Activated CD4-positive, alpha-beta T cell treated with anti-CD3 and anti-CD28 coated beads for 48 hours (primary cell): ENCODE data around the gene NSF.
"Not testable (repeated sequence)": the region's sequence is repeated elsewhere in the genome, so short reads cannot be mapped to it uniquely, and the experiment has no call there.

Source experiments
- DNase-seq: peaks from one replicate; pipeline ENCODE4 v3.0.0-alpha.2; 2020

Gene NSF

DNA sequence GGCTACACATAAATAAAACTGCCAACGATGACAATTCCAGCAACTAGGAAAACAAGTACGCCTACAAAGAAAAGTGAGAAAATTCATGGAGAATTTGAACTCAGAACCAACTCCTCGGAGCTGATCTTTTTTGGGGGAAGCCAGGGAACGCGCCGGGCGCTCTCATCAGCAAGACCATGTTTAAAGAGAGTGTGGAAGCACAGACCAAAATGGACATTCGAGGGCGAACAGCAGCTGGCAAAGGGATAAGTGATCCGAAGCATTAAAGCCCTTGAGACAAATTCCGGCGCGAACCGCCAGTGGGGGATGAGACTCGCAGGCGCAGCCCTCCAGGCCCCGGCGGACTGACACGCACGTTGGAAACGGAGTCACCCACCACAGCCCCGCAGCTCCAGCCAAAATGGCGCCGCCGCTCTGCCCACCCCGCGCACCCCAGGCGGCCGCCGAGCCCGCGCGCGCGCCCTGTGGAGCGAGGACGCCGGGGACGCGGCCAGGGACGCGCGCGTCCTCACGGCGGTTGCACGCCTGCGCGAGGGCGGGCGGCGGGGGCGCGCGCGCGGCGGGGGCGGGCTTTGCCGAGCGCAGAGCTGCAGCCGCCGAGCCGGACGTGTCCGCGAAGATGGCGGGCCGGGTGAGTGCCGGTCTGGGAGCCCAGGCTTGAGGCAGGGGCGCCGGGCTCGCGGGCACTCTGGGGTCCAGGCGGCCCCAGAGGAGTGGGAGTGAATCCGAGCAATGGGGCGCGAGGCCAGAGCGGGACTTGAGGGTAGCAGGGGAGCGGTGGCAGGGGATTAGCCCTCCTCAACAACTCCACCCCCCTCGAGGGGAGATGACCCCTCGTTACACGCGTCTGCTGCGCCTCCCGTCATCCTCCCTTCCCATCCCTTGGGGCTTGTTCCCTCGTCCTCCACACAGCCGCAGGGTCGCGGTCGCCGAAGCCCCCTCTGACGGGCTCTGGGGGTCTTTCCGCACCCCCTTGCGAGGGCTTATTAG is at the start of gene NSF:
NSF (plus strand) TSS at position 513 of the 990 bp plus-strand sequence; CDS start at position 620, 107 bp downstream.
- not testable (repeated sequence) for DNase-seq

DNA sequence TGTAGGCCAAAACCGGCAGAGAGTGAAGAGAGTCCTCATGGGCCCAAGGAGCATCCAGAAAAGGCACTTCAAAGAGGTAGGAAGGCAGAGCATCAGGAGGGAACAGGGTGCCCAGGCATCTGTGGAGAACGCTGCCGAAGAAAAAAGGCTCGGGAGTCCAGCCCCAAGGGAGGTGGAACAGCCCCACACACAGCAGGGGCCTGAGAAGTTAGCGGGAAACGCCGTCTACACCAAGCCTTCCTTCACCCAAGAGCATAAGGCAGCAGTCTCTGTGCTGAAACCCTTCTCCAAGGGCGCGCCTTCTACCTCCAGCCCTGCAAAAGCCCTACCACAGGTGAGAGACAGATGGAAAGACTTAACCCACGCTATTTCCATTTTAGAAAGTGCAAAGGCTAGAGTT is 41.9 kb upstream of the NSF start:
- DNase-seq: not testable (repeated sequence)

DNA sequence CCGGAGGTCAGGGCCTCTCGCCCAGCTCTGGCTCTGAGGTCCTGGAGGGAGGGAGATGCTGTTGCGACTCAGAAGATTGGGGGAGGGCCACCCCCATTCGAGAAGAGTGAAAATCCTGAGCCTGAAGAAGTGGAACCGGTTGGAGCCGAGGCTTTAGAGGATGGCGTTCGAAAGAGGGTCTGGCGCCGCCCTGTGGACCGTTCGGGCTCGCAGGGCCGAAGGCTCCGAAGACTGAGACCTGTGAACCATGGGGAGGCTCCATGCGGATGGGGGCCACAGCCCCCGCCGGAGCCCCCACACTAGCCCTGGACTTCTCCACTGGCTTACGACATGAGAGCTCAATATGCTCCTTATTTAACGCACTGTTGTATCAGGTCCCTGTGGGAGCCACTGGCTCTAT is 31.3 kb upstream of the NSF start:
- not testable (repeated sequence) for DNase-seq

DNA sequence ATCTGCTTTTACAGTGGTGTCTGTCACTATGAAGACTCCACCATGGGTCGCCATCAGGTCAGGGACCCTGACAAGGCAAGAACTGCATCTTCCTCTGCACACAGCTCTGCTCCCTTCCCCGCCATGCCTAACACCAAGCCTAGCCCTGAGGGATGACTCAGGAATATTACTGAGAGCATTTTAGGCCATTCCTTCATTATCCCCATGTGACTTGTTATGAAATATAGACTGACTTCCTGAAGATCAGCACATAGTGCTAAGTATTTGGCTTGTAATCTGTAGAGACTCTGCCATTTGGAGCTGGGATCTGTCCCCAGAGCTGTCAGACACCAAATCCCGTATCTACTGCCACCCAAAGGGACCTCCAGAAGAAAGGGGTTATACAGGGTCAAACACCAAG is 30.4 kb upstream of the NSF start:
- not testable (repeated sequence) for DNase-seq

DNA sequence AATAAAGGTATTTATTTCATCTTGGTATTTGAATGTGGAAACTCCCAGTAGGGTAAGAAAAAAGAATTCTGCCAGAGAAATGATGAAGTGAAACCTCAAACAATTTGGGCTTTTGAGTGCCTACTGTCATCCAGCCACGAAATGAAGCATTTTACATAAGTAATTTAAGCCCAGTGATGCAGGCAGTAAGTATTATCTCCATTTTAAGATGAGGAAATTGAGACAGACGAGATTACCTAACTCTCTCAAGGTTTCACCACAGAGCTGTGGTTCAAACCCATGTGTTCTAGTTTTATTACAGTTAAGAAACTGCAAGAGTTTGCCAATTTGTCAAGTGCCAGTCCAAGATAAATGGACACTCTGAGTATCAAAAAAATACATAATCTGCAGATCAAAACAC is 24.2 kb upstream of the NSF start:
- DNase-seq: not testable (repeated sequence)

DNA sequence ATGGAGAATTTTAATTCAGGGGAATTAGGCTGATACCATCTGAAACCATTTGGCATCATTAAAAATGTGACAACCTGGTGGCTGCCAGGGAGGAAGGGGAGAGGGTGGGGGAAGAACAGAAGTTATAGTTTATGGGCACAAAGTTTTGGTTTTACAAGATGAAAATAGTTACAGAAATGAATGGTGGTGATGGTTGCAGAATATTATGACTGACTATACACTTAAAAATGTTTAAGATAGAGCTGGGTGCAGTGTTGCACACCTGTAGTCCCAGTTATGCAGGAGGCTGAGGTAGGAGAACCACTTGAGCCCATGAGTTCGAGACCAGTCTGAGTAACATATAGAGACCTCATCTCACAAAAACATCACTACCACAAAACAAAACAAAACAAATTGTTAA is 23.5 kb upstream of the NSF start:
- not testable (repeated sequence) for DNase-seq

DNA sequence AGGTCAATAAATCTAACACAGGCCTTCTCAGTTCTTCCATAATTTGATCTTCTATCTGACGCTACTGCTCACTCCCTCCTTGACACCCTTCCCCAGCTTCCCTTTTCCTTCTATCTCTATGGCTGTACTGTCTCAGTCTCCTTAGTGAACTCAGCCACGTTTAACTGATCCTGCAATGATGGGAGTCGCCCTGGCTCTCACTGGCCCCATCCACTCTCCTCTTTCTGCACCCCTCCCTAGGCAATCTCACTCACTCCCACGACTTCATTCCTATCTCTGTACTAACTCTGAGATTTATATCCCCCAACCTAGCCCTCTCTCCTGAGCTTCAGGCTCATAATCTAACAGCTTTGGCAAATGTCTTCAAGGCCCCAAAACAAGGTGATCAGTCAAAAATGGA is 18.7 kb upstream of the NSF start:
- DNase-seq: not testable (repeated sequence)

DNA sequence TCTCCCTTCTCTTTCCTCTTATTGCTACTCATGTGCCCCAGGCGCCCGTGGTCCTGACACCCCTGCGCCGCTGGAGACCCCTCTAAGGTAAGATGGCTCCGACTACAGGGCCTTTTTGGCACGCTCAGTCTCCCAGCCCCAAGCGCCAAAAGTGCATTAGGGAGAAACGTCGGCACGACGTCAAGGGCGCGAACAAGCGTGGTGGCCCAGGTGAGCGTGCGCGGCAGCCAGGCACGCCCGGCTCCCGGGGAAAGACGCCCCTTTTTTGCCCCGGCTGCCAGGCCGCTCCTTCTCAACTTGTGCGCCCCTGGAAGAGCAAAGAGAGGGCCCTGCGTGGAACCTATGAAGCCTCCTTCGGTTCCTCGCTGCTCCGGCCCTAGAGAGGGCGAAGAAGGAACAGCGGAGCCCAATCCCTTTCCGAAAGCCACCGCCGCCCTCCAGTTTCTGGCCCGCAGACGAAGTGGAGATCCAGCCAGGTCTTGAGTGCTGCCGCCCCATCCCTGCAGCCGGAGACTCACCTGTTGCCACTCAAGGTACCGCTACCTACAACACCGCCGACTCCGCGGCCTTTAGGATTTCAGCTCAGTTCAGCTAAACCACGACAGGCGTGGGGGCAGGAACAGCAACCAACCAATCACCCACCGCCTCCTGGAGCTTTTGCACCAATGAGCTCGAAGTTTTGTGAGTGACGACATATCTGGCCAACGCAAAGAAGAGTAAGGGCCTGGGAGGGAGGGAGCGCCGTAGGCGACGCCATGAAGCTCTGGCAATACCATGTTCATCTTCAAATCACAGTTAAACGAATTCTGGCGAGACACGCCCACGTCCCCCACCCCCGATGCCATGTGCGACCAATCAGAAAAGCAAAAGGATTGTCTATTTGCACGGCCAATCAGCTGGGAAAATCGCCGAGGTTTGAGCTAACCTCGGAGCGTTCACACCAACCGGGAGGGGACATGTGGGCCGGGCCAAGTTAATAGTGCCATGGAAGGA is 11.1 kb upstream of the NSF start, which contains the start of gene ARL17A:
ARL17A (minus strand) TSS at position 609 of the 993 bp plus-strand sequence. CDS start 3,369 bp downstream, outside the sequence.
- DNase-seq: peak; percentile 84

DNA sequence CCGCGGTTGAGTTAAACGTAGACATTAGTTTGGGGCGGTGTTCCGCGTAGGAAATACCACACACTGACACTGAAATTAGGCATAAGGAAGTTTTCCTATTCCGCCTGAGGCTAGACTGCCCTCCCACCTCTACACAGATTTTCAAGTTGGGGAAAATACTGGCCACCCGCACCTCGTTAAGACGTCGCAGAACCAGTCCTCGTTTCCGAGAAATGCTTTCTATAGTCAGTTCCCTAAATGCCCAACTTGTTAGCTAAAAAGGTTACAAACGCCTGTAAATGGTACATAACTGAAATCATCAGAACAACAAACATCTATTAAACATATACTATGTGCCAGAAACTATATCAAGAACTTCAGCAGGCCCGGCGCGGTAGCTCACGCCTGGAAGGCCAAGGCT is 10.4 kb upstream of the NSF start:
- not testable (repeated sequence) for DNase-seq

DNA sequence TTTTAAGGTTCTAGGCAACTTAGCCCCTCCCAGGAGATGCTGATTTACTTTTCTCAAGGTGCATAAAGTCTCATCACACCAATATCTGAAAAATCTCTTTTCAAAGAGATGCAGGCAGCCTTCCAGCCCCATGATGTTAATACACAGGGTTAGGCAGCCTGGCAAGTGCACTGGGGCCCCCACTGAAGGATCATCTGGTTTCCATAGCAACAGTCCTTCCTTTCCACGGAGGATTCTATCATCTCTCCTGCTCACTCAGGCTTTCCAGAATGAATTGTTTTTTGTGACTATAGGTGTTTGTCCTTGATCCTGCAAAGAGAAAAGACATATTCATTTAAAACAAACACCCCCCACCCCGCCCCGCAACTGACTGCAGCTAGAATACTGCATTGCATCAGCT is 5.0 kb upstream of the NSF start:
- not testable (repeated sequence) for DNase-seq

DNA sequence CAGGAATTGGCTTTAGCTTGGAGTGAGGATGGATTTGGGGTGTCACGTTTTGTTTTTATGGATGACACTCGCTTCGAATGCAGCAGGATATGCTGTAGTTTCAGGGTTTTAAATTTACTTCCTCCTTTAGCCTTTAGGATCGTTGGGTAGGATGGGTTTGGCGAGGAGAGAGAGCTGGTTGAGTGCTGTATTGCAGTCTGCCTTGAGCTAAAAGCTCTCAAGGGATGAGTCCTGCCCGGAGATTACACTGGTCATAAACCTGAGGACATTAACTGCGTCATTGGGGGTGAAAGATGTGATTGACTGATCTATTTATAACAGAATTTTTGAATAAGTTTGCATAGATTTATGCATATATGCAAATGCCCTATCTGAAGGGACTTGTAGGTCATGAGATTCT is 863 bp downstream of the NSF start:
- DNase-seq: not testable (repeated sequence)

DNA sequence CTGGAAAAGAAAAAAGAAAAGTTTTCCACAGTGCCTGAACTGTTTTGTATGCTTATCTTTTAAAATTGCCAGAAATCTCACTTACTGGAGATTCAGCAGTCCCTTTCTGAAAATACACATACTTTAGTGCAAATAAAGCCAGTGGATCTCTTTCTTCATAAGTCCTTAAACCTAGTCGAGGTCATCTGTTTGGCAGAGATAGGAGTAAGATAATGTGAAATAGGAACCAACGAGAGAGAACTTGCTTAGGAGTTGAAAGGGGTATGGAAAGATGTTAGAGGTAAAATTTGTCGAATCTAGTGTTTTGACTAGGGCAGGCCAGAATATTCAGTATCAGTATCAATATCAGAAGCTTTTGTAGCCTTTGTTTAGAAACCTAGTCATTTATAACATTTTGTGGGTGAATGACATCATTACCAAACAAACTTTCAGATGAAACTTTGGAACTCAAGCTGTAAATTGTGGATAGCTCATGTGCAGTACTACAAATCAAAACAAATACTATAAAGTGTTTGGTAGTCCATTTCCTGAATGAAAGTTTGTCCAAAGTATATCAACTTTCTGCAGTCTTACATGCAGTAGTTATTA is 8.0 kb downstream of the NSF start:
- DNase-seq: not testable (repeated sequence)

DNA sequence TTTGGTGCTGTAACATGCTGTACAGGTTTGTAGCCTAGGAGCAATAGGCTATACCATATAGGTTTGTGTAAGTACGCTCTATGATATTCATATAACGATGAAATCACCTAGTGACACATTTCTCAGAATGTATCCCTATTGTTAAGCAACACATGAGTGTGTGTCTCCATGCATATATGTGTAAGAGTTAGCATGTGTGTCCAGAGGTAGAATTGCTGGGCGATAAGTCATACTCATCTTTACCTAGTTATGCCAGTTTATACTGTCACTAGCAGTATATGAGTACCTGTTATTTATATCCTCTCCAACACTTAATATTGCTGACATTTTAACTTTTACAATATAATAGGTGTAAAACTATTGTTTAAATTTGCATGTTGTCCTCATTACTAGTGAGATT is 10.3 kb downstream of the NSF start:
- not testable (repeated sequence) for DNase-seq

DNA sequence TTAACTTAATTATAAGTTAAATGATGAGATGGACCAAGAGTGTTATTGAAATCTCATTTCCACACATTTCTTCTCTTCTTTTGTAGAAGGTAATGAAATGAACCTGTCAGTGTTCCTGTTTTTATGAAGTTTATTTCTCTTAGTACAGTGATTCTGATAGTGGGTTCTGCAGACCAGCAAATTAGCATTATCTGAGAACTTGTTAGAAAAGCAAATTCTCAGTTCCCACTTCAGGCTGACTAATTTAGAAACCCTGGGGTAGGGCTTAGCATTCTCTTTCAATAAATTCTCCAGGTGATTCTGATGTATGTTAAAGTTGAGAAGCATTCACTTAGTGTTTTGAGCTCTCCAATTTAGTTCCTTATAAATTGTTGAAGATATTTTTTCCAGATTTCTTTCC is 12.7 kb downstream of the NSF start:
- DNase-seq: not testable (repeated sequence)

DNA sequence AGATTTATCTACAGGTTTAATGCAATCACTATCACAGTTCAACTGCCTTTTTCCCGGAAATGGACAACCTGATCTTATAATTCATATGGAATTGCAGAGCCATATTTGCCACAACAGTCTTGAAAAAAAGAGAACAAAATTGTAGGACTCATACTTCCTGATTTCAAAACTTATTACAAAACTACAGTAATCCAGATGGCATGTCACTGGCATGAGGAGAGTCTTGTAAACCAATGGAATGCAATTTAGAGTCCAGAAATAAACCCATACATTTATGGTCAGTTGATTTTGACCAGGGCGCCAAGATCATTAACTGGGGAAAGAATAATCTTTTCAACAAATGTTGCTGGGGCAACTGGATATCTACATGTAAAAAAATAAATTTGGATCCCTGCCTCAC is 20.8 kb downstream of the NSF start:
- DNase-seq: not testable (repeated sequence)

DNA sequence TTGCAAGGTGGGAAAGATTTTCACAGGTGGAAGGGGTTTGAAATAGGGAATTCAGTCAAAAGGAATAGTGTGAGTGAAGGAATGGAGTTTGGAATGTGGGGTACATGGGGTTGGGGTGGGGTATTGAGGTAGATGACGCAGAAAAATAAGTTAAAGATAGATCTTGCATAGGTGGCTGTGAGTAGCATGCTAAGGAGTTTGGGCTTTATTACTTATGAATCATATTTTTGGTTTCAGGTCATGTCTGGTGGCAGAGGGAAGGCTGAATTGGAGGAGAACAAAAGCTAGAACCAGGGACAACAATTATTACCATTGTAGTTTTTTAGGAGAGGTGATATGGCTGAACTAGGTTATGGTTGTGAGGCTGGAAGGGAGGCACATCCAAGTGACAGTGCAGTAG is 23.4 kb downstream of the NSF start:
- not testable (repeated sequence) for DNase-seq

DNA sequence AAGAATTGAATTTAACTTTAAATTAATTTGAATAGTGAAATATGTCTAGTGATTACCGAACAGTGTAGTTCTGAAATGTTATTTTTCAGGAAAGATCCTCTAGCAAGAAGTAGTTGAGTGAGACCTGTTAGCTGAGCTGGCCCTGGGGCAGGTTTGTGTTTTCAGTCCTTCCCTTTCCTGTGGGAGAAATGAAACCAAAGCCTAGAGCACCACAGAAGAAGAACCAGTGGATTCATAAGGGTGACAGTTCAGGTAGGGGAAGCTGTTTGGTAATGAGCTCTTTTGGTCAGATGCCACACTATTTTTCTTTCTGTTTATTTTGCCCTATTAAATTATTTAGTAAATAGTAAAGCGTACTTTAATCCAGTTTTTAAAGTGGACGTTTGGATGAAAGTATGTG is 26.7 kb downstream of the NSF start:
- not testable (repeated sequence) for DNase-seq

DNA sequence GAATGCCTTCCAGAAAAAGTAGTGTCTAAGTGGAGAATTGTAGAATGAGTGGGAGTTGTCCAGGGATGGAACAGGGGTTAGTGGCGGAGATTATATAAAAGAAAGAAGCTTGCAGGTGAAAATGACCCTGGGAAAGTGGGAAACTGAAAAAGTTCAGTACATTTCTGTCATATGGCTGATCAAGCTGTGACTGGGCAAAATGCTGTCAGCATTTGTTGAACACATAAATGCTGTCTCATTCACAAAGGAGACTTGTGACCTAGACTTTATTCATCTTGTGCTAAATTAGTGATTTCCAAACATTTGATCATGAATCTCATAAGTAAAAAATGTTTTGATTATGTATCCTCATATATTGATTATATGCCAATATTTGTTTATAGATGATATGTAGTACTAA is 28.5 kb downstream of the NSF start:
- DNase-seq: not testable (repeated sequence)

DNA sequence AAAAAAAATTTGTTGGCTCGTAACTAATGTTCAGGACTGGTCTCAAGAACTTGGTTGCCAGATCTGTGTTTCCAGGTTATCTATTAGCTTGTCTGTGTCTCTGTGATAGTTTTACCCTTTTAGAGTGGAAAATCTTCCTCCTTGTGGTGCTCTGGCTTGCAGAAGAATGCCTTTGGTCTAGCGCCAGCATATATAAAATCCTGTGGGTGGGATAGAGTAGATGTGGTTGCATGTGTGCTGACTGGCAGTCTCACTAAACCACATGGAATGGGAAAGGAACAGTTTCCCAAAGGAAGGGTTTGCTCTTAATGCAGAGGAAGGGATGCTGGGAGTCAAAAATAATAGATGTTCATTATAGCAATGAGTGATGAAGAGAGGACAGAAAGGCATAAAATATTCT is 33.3 kb downstream of the NSF start:
- not testable (repeated sequence) for DNase-seq

DNA sequence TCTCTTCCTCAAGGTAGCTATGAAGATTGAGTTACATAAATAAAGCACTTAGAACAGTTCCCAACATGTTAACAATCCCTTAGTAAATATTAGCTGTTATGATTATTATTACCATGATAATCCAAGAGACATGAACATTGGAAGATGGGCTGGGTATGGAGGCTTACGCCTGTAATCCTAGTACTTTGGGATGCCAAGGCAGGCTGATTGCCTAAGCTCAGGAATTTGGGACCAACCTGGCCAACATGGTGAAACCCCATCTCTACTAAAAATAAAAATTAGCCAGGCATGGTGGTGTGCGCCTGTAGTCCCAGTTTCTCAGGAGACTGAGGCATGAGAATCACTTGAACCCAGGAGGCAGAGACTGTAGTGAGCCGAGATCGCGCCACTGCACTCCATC is 34.3 kb downstream of the NSF start:
- not testable (repeated sequence) for DNase-seq

DNA sequence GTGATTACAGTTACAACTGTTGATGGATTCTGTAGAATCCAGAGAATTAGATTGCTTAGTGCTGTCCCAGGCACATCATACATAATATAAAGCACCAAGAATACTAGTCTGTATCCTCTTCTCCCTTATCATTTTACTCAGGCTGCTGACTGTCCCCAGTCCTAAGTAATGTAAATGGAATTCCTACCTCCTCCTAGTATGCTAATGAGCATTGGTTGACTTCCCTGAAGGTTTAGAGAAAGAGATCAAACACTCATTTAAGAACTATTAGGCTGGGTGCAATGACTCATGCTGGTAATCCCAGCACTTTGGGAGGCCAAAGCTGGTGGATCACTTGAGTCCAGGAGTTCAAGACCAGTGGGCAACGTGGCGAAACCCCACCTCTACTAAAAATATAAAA is 37.0 kb downstream of the NSF start:
- DNase-seq: not testable (repeated sequence)

DNA sequence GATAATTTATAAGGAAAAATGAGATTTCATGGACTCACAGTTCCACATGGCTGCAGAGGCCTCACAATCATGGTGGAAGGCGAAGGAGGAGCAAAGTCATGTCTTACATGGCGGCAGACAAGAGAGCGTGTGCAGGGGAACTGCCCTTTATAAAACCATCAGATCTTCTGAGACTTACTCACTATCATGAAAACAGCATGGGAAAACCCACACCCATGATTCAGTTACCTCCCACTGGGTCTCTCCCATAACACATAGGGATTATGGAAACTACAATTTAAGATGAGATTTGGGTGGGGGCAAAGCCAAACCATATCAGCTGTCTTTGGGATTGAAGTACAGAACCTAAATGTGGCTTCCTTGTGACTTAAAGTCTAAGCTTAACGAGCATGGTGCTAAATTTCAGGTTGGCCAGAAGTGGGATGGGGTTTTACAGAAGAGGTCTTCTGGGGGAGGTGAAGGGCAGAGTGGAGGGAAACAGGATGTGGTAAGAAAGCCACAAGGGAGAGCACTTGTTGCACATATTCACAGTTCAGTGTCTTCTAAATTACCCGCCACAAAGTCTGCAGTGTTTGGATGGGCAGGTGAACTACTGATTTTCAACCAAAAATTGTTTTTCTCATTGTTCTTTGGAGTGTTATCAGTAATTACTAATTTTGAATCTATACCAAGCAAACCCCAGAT is 38.4 kb downstream of the NSF start:
- not testable (repeated sequence) for DNase-seq
